GM23338 (cell line): Measurements from ENCODE around the gene GRK5. TPM values are rescaled to one million over a fixed set of nuclear protein-coding genes. Genes with fewer than 3 reads are reported as not detected.

ENCODE experiments used
- ATAC-seq: fragments of 200-7000 bp; cut with Tn5 transposase; 3 replicates; pipeline ENCODE4 v1.9.1; 2020
- DNase-seq: peaks from one replicate; pipeline ENCODE4 v3.0.0-alpha.2; 2015; ENCODE audit warnings: low spot score
- H2AFZ ChIP-seq: fragments of 200-600 bp; sonication (generic); 2 replicates; pipeline ENCODE4 v1.8.0; 2016; ENCODE audit warnings: antibody characterized with exemption, mild to moderate bottlenecking, moderate library complexity
- H3F3A ChIP-seq: fragments of 200-600 bp; sonication (generic); replicated peaks from 2 replicates; pipeline ENCODE4 v1.8.0; 2017; ENCODE audit warnings: antibody characterized with exemption, mixed run types, low read depth
- H3K27ac ChIP-seq: fragments of 200-600 bp; sonication (generic); 2 replicates; pipeline ENCODE4 v1.6.1; 2016; ENCODE audit warnings: low read depth
- H3K27me3 ChIP-seq: fragments of 200-600 bp; sonication (generic); 2 replicates; pipeline ENCODE4 v1.8.0; 2016; ENCODE audit warnings: mild to moderate bottlenecking, mixed run types, moderate library complexity; ENCODE audit not compliant: insufficient read depth
- H3K36me3 ChIP-seq: fragments of 200-600 bp; sonication (generic); 2 replicates; pipeline ENCODE4 v1.8.0; 2016; ENCODE audit warnings: mild to moderate bottlenecking; ENCODE audit not compliant: insufficient read depth
- H3K4me1 ChIP-seq: fragments of 200-600 bp; sonication (generic); 2 replicates; pipeline ENCODE4 v1.8.0; 2016; ENCODE audit warnings: mild to moderate bottlenecking, moderate library complexity; ENCODE audit not compliant: insufficient read depth
- H3K4me2 ChIP-seq: fragments of 200-600 bp; sonication (generic); 2 replicates; pipeline ENCODE4 v1.7.1; 2017; ENCODE audit warnings: mixed run types
- H3K4me3 ChIP-seq: fragments of 200-600 bp; sonication (generic); 2 replicates; pipeline ENCODE4 v1.6.1; 2016; ENCODE audit warnings: mixed run types
- H3K79me2 ChIP-seq: fragments of 200-600 bp; sonication (generic); replicated peaks from 2 replicates; pipeline ENCODE4 v1.8.0; 2017; ENCODE audit warnings: mild to moderate bottlenecking; ENCODE audit not compliant: insufficient read depth
- H3K9me2 ChIP-seq: fragments of 200-600 bp; sonication (generic); 2 replicates; pipeline ENCODE4 v1.8.0; 2017; ENCODE audit not compliant: insufficient read depth
- H4K20me1 ChIP-seq: fragments of 200-600 bp; sonication (generic); replicated peaks from 2 replicates; pipeline ENCODE4 v1.8.0; 2017; ENCODE audit warnings: mild to moderate bottlenecking; ENCODE audit not compliant: insufficient read depth
- H3K27ac Mint-ChIP-seq: 2 replicates; pipeline ENCODE4 v1.8.0; 2020; ENCODE audit warnings: inconsistent platforms, mild to moderate bottlenecking, moderate library complexity, mixed read lengths
- H3K27me3 Mint-ChIP-seq: 3 replicates; pipeline ENCODE4 v1.8.0; 2022; ENCODE audit warnings: low read depth, mild to moderate bottlenecking, moderate library complexity, mixed read lengths, inconsistent platforms; ENCODE audit not compliant: insufficient read depth, poor library complexity
- H3K36me3 Mint-ChIP-seq: 3 replicates; pipeline ENCODE4 v1.8.0; 2021; ENCODE audit warnings: low read depth, mild to moderate bottlenecking, inconsistent platforms, moderate library complexity, mixed read lengths
- H3K4me1 Mint-ChIP-seq: 3 replicates; pipeline ENCODE4 v1.8.0; 2020; ENCODE audit warnings: mild to moderate bottlenecking, inconsistent platforms, mixed read lengths
- H3K4me3 Mint-ChIP-seq: 3 replicates; pipeline ENCODE4 v1.8.0; 2021; ENCODE audit warnings: moderate library complexity, mild to moderate bottlenecking, inconsistent platforms, mixed read lengths
- H3K9me3 Mint-ChIP-seq: 3 replicates; pipeline ENCODE4 v1.8.0; 2020; ENCODE audit warnings: moderate library complexity, mild to moderate bottlenecking, inconsistent platforms, mixed read lengths
- CREB1 ChIP-seq: fragments of 250-450 bp; sonication (Bioruptor Pico); IDR thresholded peaks from 2 replicates; pipeline ENCODE4 v1.5.0; 2020; ENCODE audit warnings: low read depth, mild to moderate bottlenecking, moderate library complexity
- CTCF ChIP-seq, 2 experiments: fragments of 200-600 bp in 1 of 2; sonication (generic) in 1 of 2; conservative IDR thresholded peaks; 2 replicates each; pipeline versions ENCODE4 v1.5.1 to v1.6.1; 2016 to 2017; ENCODE audit warnings: antibody characterized with exemption in 2 of 2, low read depth in 2 of 2, mild to moderate bottlenecking in 2 of 2, moderate library complexity in 1 of 2
- ETS1 ChIP-seq: IDR thresholded peaks from 2 replicates; pipeline ENCODE4 v1.6.1; 2016; ENCODE audit warnings: antibody characterized with exemption
- EZH2 ChIP-seq: fragments of 200-600 bp; sonication (generic); IDR thresholded peaks from one replicate; pipeline ENCODE4 v1.8.0; 2017; ENCODE audit warnings: antibody characterized with exemption, mild to moderate bottlenecking, low read depth; ENCODE audit not compliant: unreplicated experiment
- JUNB ChIP-seq: IDR thresholded peaks from one replicate; pipeline ENCODE4 v1.6.1; 2016; ENCODE audit warnings: antibody characterized with exemption; ENCODE audit not compliant: unreplicated experiment
- NANOG ChIP-seq: IDR thresholded peaks from 2 replicates; pipeline ENCODE4 v1.6.1; 2016; ENCODE audit warnings: antibody characterized with exemption, borderline replicate concordance
- ZNF331 ChIP-seq: fragments of 250-450 bp; sonication (Bioruptor Pico); IDR thresholded peaks from 2 replicates; pipeline ENCODE4 v1.5.0; 2020; ENCODE audit warnings: low read depth, mild to moderate bottlenecking, moderate library complexity
- ZNF462 ChIP-seq: fragments of 250-450 bp; sonication (Bioruptor Pico); IDR thresholded peaks from 2 replicates; pipeline ENCODE4 v1.5.0; 2020; ENCODE audit warnings: mild to moderate bottlenecking, moderate library complexity
- polyA plus RNA-seq: library from polyadenylated mRNA; unstranded; fragments of >200 nt; fragmentation: Nextera tagmentation; extraction: Ambion mirVana; gene quantifications from 2 replicates; pipeline ENCODE4 v1.2.1, GENCODE V29; 2016
- total RNA-seq: library from RNA; depleted of rRNA; stranded (reverse); fragments of >200 nt; shearing (Covaris generic); gene quantifications from 2 replicates; pipeline ENCODE4 v1.2.3, GENCODE V29; 2014

The GRK5 gene
- total and polyA plus RNA-seq, 2 experiments from 2014 or later, result 0.53 to 2.0 TPM

- Histone ChIP-seq H3F3A (no peaks in the 10 kb centered on the region), H4K20me1 (no peaks in the 10 kb centered on the region), H2AFZ (no peak overlapping the region), H3K36me3 (no peaks in the 10 kb centered on the region), H3K9me2 (no peaks in the 10 kb centered on the region), H3K4me2 (no peak overlapping the region), H3K4me3 (no peak overlapping the region), H3K27ac (no peak overlapping the region), H3K79me2 (no peaks in the 10 kb centered on the region), H3K27me3 (no peaks in the 10 kb centered on the region), H3K4me1 (no peaks in the 10 kb centered on the region)
- H3K27me3 Mint-ChIP-seq, result peaks cover 4% of the 10 kb centered on the region
- ATAC-seq (no peak), DNase-seq (no peak)
- H3K36me3 Mint-ChIP-seq, result no peaks in the 10 kb centered on the region
- peaks cover 6% of the 10 kb centered on the region; the same call in 2 of the 3 replicates for H3K4me1 Mint-ChIP-seq
- H3K27ac Mint-ChIP-seq, result no peak overlapping the region
- no peak overlapping the region for H3K4me3 Mint-ChIP-seq
- no peaks in the 10 kb centered on the region for H3K9me3 Mint-ChIP-seq
- TF ChIP-seq CTCF (conservative IDR thresholded peaks at IDR 0.05; ENCODE audit: low read depth in 2 of 2), result no peak
- TF ChIP-seq ETS1, result no peak
- no peak for TF ChIP-seq ZNF331
- TF ChIP-seq ZNF462 (CRISPR knock-in tag), result no peak
- TF ChIP-seq NANOG, result no peak
- no peak for TF ChIP-seq EZH2
- TF ChIP-seq JUNB, result no peak
- TF ChIP-seq CREB1 (CRISPR knock-in tag), result no peak
Observed at GRCh38 chr10:119337796-119338432, 130.5 kb downstream of the GRK5 start.
